RWPE2 (cell line): ENCODE results near the gene ARAP1.

Experiments
- ATAC-seq: fragments of 200-7000 bp; cut with Tn5 transposase; 3 replicates; pipeline ENCODE4 v1.9.1; 2021; ENCODE audit warnings: low read depth
- DNase-seq: peaks from one replicate; pipeline ENCODE4 v3.0.0-alpha.2; 2020; ENCODE audit warnings: low spot score
- H3K27ac ChIP-seq: fragments of 450-650 bp; 2 replicates; pipeline ENCODE4 v1.5.1; 2017; ENCODE audit warnings: mild to moderate bottlenecking; ENCODE audit not compliant: poor library complexity, severe bottlenecking
- H3K27me3 ChIP-seq: fragments of 250-450 bp; sonication (Bioruptor Pico); 2 replicates; pipeline ENCODE4 v1.5.1; 2021; ENCODE audit warnings: mild to moderate bottlenecking, moderate library complexity; ENCODE audit not compliant: insufficient read depth, poor library complexity, severe bottlenecking
- H3K36me3 ChIP-seq: fragments of 250-450 bp; sonication (Bioruptor Pico); 2 replicates; pipeline ENCODE4 v1.5.1; 2020; ENCODE audit warnings: low read depth, mild to moderate bottlenecking, moderate library complexity
- H3K4me1 ChIP-seq: fragments of 250-450 bp; sonication (Bioruptor Pico); 2 replicates; pipeline ENCODE4 v1.5.1; 2021; ENCODE audit warnings: mild to moderate bottlenecking, moderate library complexity; ENCODE audit not compliant: insufficient read depth, poor library complexity, severe bottlenecking
- H3K4me3 ChIP-seq: fragments of 250-450 bp; sonication (Bioruptor Pico); 2 replicates; pipeline ENCODE4 v1.5.1; 2021; ENCODE audit warnings: mild to moderate bottlenecking, moderate library complexity; ENCODE audit not compliant: severe bottlenecking
- H3K9me3 ChIP-seq: fragments of 250-450 bp; sonication (Bioruptor Pico); 2 replicates; pipeline ENCODE4 v1.5.1; 2021; ENCODE audit warnings: mild to moderate bottlenecking, moderate library complexity; ENCODE audit not compliant: severe bottlenecking
- CTCF ChIP-seq: fragments of 450-650 bp; IDR thresholded peaks from one replicate; pipeline ENCODE4 v1.5.1; 2017; ENCODE audit warnings: mild to moderate bottlenecking, moderate library complexity; ENCODE audit not compliant: poor library complexity, severe bottlenecking

The ARAP1 gene

DNA sequence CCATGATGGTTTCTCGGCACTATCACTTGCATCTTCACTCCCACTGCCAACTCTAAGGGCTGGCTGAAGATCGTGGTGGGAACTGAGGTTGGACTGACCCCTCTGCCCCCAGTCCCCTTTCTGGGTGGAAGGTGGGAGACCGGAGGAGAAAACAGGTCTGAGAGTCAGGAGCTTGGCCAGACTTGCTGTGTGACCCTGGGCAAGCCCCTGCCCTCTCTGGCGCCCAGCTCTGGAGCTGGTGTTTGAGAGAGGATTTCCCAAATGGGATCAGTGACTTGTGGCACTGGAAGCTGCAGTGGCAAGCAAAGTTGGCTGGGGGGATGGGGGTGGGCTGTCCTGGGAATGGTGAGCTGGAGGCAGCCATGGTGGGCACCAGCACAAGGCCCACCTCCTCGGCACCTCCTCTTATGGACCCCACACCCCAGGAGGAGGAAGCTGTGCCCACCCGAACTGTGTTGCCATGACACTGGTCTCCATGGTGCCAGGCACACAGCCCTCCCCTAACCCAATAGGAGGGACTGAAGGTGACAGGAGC lies 71.5 kb downstream of the ARAP1 start:
- no peak overlapping the region for H3K4me3 ChIP-seq
- H3K9me3 ChIP-seq: no peaks in the 10 kb centered on the region
- ATAC-seq: no peak
- no peaks in the 10 kb centered on the region for H3K4me1 ChIP-seq
- no peak overlapping the region for H3K27ac ChIP-seq
- TF ChIP-seq CTCF: no peak
- H3K36me3 ChIP-seq: peaks cover 14% of the 10 kb centered on the region; the same call in 1 of the 2 replicates
- DNase-seq: no peak
- H3K27me3 ChIP-seq: peaks cover 37% of the 10 kb centered on the region

DNA sequence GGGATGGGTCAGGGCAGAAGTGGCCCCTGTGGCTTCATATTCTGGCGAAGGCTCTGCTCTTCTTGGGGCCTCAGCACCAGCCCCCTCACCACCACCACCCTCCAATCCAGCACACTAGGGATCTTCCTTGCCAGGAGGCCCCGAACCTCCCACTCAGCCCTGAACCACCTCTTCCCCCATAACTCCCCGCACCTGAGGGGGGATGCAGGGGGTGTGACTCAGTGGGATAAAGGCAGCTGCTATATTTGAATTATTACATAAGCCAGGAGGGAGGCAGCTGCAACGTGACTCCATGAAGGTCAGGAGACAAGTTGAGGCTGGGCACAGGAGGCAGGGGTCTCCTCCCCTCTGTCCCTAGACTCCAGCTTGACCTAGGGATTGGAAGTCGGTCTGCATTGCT lies 72.3 kb downstream of the ARAP1 start:
- Histone ChIP-seq H3K27ac (no peak overlapping the region), H3K36me3 (peaks cover 8% of the 10 kb centered on the region; the same call in 1 of the 2 replicates), H3K27me3 (peaks cover 44% of the 10 kb centered on the region), H3K4me1 (no peaks in the 10 kb centered on the region), H3K4me3 (no peak overlapping the region), H3K9me3 (no peaks in the 10 kb centered on the region)
- TF ChIP-seq CTCF: no peak
- ATAC-seq (no peak), DNase-seq (no peak)

DNA sequence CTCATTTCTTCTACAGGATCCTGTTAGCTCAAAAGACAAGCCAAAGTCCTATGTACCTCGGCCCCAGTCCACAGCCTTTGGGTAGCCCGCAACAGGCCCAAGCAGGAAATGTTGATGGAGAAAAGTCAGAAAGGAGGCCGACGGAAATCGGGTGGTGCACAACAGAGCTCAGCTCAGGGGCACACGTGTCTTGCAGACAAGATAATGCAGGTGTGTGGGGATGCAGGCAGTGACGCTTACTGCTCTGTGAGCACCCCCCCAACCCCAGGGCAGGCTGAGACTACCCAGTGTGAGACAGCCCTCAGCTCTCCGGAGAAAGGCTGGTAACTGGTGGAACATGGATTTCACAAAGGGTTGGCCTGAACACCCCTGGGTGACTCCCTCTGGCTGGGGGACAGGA lies 73.7 kb downstream of the ARAP1 start:
- no peak for TF ChIP-seq CTCF
- Histone ChIP-seq H3K9me3 (no peaks in the 10 kb centered on the region), H3K4me3 (no peak overlapping the region), H3K27me3 (peaks cover 57% of the 10 kb centered on the region), H3K36me3 (no peaks in the 10 kb centered on the region), H3K27ac (no peak overlapping the region), H3K4me1 (no peaks in the 10 kb centered on the region)
- DNase-seq: no peak
- ATAC-seq: no peak

DNA sequence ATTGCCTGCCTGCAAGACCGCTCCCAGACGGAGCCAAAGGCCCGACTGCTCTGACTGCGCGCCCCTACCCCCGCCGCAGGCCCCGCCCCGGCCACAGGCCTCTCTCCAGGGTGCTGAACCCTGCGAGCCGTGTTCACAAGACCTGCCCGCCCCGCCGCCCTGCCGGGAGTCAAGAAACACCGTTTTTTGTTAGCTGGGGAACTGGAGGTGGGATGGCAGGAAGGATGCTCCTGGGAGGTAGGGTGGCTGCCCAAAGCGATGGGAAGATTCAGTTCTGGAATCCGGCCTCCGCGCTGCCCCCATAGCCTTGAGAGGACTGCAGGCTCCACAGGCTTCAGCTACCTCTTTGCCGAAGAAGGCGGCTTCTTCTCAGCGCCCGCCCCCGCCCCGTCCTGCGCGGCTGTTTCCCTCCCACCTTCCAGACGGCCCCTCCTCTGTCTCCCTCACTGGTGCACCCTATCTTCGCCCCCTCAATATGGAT lies 75.3 kb downstream of the ARAP1 start:
- Histone ChIP-seq H3K27me3 (peaks cover 65% of the 10 kb centered on the region), H3K4me1 (no peaks in the 10 kb centered on the region), H3K4me3 (no peak overlapping the region), H3K27ac (no peak overlapping the region), H3K36me3 (no peaks in the 10 kb centered on the region), H3K9me3 (no peaks in the 10 kb centered on the region)
- no peak for DNase-seq
- ATAC-seq: peak; percentile 61
- no peak for TF ChIP-seq CTCF

DNA sequence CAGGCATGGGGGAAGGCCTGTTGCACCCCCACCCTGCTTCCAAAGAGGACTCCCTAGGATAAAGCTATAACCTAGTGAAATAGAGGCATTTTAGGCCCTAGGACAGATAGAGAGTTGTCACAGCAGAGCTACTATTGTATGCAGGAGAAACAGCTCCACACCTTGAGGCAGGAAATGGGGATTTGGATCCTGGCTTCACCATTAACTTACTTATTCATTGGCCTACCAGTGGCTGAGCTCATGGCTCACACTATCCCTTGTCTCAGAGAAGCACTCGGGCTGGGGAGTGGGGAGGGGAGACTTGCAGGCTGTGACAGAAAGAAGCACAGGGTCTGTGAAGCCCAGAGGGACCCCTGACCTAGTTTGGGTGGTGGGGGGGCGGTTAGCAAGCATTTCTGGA lies 77.0 kb downstream of the ARAP1 start:
- Histone ChIP-seq H3K9me3 (no peaks in the 10 kb centered on the region), H3K27me3 (peaks cover 65% of the 10 kb centered on the region)

More for the DNA sequence above, 77.0 kb downstream of the ARAP1 start:
- DNase-seq (no peak), ATAC-seq (no peak)
- H3K4me3 ChIP-seq: no peak overlapping the region
- no peak for TF ChIP-seq CTCF
- no peak overlapping the region for H3K27ac ChIP-seq
- H3K4me1 ChIP-seq: no peaks in the 10 kb centered on the region
- H3K36me3 ChIP-seq: no peaks in the 10 kb centered on the region
